GF-D8 (cell line): ENCODE data around the gene NINJ1.

Experiments
- DNase-seq: peaks from one replicate; lab custom pipeline; 2025; lab: John Stamatoyannopoulos, UW

NINJ1 gene

DNA sequence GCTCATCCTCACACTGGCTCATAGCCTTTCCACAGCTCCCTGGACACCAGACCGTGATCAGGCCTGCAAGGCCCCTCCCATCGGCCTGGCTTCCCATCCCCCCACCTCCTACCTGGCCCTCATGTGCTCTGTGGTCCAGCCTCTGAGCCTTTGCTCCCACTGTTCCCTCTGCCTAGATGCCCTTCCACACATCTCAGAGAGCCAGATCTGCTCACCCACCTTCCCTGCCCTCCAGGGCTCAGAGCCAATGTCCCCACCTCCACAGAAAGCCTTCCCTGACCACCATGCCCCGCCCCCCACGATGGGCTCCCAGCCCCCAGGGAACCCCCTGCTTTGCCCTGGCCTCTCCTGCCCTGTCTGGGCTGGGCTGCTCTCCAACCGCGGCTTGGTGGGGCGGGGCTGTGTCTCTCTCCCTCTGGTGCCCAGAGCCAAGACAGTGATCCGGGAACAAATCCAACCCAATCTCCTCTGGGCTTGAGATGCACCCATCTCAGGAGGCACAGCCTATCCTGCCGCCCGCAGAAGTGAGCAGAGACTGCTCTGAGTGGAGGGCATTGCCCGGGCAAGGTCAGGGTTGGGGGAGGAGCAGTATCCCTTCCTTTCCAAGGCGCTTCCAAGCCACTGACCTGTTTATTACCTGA, 1.6 kb downstream of the NINJ1 start:
- DNase-seq: no peak

DNA sequence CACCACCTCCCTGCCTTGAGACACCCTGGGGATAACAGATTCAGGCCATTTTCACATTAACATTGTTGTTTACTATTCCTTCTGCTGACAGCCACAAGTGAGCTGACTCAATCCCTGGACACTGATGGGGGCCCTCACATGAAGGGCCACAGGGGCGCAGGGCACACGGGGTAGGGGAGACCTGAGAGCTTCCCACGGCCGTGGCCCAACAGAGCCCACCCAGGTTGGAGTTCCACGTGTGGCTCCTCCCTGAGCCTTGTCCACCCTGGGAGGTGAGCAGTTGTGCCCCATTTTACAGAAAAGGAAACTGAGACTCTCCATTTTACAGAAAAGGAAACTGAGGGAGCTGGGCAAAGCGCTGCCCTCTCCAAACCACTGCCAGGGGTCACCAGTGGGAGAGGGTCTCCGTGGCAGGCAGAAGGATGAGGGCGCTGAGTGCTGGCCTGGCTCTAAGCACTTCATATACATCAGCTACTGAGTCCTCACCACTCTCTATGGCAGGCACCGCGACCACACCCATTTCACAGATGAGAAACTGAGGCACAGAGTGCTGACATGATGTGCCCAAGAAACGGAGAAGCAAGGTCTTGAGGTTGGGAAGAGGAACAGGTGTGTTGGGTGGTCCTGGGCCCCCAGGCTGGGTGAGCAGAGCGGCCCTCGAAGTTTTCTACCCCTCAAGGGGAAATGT, 2.3 kb downstream of the NINJ1 start:
- DNase-seq: no peak

DNA sequence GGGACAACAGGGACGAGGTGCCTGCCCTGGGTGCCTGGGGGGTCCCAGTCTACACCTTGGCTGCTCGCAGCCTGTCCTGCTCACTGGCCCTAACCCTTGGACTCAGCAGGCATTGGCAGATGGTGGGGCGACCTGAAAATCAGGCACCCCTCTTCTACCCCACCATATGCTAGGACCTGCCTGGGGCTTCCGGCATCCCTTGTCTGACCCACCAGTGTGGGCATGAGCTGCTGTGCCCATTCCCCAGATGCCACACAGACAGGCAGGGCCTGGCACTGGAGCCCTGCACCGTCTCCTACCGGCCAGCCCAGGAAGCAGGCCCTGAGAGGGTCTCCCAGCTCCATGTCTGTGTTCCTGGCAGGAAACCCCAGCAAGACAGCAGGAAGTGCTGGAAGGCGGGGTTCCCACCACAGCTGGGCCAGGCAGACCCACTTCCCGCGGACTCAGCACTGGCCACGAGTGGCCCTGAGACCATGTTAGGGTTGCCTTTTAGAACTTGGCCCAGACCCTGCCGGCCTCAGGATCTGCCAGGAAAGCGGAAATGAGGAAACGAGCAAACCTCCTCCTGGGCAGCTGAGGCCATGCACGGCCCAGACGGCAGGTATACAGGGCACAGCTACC, 3.1 kb downstream of the NINJ1 start:
- DNase-seq: no peak

DNA sequence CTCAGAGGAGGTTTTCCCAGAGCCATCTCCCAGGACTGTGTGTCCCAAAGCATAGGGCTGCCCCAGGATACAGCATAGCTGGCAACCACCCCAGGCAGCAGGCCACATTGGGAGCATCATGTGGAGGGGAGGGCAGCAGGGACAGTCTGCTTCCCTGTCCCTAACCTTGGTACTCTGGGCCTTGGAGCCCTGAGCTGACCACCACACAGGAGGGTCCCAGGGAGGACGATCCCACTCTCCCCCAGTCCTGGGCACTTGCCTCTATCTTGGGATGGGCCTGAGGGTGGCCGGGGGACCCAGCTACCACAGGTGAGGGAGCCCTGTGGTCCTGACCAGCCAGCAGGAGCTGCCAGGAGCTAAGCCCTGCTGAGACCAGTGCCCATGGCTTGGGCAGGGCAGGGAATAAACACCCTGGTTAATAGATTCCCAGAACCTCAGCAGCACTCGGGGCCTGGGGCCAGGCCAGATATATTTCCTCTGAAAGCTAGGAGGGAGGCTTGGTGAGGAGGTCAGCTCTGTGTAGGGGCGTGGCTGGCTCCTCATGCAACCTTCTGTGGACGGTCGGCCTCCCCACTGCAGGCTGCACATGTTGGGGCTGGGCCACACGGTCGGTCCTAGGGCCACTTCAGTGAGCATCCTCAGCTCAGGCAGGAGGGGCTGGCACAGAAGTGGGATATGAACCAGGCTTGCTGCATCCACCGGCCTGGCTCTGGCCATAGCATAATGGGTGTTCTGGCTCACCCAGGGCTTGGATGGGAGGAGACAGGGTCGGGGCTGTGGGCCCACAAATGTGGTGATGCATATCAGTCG, 4.2 kb downstream of the NINJ1 start:
- DNase-seq: no peak

DNA sequence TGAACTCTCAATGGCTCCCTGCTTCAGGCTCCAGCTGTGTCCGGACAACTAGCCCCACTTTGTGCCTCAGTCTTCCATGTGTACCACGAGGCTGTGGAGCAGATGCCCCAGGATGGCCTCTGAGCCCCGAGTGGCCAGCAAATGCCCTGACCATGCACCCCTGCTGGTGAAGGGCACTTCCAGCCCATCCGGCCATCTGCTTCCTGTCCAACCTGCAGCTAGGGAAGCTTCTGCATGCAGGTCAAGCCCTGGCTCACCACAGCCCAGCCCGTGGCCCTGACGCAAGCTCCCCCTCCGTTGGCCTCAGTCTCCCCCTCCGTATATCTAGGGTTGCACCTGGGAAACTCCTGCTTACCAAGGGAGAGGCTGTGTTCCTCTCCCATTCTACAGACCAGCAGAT, 4.8 kb downstream of the NINJ1 start:
- DNase-seq: no peak

DNA sequence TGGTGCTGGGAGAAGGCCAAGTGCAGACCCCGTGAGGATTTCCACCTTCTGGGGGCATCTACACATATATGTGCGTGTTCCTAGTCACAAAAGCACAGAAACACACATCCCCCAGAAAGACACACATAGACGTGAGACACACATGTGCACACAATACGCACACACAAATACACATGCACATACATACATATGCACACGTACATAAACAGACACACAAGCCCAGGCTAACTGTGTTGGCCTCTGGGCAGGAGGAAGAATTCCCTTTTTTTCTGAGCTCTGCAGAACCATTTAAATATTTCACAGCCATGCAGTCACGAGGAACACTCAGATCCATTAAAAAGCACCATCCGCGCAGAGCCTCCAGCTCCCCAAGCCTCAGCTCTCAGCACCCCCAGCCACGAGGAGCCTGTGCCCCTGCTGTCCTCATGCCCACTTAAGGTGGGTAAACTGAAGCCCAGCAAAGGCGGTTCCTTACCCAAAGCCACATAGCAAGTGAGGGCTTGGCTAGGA, 5.3 kb downstream of the NINJ1 start:
- DNase-seq: no peak

DNA sequence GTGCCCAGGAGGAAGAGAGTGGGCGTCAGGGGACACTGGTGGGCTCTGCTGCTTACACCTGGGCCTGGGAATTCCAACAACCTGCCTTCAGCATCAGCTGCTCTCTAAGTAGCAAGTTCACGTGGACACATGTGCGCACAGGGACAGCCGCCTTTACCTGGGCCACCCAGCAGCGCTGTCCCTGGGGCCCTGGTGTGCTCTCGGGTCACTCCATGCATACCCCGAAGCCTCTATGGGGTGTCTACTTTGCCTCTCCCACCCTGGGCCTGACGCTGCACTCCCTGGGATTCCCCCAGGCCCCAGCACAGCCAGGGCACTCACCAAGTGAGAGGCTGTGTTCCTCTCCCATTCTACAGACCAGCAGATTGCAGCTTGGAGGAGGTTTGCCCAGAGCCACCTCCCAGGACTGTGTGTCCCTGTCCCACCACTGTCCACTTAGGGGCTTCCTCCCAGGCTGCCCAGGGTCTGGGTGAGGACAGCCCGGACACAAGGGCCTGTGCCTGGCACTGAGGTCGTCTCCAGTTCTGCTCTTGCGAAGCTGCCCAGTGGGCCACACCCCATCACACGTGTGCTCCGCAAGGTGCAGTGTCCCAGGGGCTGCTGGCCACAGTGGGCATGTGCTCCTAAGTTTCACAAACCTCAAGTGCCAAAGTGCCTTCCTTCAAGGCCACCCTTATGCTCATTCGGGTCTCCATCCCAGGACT, 5.9 kb downstream of the NINJ1 start:
- no peak for DNase-seq

DNA sequence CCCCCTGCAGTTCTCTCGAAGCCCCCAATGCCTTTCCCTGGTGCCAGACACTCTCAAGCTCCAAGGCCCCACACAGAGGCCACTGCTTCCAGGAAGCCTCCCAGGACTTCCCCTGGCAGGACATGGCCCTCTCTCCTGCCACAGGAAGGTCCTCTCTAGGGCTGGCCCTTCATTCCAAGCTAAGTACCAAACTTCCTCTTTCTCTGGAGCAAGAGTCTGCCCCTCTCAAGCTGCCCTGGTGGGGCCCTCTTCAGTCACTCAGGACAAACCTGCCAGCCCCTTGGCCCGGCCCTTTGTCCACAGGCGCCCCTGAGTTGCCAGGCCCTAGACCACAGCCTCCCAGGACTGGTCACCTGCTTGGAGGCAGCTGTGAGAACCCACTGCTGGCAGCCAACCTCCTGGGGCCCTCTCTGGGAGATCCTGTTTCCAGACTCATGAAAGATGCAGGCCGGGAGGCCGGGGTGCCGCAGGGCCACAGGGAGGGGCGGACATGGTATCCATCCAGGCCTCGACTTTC, 6.6 kb downstream of the NINJ1 start:
- no peak for DNase-seq

DNA sequence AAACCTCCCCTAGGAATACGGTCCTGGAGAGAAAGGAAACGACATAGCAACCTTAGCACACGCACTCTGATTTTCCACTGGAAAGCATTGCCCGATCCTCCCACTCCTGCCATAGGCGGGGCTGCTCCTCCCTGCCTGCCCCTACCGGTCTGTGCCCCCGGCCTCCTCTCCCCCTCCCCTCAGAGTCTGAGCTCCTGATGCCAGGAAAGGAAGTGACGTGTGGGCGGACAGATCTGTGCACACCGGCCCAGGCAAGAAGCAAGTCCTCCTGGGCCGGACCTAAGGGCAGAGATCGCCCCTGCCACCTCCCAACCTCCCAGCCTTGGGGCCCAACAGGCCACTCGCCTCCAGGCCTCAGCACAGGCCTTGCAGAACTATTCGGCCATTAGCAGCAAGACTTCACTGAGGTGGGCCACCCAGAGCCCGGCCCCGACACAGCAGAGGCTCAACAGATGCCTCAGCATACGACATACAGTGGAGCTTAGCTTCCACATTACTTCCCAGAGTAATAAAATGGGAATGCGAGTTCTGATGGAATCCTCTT, 7.2 kb downstream of the NINJ1 start:
- DNase-seq: no peak

DNA sequence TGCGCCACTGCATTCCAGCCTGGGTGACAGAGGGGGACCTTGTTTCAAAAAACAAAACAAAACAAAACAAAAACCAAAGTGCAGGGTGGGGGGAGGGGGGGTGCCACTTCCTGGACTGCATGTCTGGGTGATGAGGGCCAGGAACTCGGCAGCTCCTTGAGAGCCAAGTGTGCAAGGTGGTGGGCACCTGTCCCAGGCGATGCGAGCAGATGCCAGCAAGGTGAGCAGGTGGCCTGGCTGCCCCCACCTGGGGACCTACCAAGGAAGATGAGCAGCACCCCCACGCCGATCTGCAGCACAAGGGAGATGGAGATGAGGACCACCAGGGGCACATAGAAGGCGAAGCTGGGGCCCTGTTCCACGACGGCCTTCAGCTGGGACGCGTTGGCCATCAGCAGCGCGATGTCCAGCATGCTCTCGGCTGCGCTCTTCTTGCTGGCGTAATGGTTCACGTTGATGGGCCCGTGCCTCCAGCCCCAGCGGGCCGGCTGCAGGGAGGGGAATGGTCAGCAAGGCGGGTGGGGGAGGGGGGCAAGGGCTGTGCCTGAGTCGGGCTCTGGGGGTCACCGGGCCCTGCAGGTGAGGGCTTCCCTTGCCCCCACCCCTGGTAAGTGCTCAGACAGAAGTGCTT, 7.8 kb downstream of the NINJ1 start:
- DNase-seq: no peak

DNA sequence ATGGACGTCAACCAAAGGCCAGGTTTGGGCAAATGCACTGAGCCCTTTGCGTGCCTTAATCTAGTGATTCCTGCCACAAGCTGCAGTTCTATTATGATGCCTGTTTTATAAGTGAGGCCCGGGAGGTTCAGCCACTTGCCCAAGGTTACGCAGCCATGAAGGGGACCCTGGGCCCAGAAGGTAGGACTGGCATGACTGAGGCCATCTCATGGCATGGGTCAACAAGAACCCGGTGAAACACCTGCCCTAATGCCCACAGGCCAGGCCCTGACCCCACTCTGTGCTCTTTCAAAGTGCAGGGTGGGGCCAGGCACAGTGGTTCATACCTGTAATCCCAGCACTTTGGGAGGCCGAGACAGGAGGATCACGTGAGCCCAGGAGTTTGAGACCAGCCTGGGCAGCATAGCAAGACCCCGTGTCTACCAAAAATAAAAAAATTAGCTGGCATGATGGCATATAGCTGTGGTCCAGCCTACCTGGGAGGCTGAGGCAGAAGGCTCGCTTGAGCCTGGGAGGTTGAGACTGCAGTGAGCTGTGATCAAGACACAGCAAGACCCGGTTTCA, 8.6 kb downstream of the NINJ1 start:
- DNase-seq: no peak

DNA sequence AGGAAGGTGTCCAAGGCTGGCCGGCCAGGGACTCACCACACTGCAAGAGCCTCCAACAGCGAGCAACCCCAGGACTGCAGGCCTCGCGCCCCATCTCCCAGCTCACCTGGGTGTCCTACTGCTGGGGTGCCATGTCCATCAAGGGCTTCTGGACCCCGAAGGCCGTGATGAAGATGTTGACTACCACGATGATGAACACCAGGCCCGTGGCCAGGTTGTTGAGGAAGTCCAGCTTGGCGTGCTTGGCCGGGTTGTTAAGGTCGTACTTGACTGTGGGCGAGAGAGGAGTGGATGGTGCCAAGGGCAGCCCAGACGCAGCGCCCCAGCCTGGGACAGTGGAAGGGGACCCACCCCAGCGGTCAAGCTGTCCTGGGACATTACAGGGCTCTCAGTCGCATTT, 9.3 kb downstream of the NINJ1 start:
- DNase-seq: no peak

DNA sequence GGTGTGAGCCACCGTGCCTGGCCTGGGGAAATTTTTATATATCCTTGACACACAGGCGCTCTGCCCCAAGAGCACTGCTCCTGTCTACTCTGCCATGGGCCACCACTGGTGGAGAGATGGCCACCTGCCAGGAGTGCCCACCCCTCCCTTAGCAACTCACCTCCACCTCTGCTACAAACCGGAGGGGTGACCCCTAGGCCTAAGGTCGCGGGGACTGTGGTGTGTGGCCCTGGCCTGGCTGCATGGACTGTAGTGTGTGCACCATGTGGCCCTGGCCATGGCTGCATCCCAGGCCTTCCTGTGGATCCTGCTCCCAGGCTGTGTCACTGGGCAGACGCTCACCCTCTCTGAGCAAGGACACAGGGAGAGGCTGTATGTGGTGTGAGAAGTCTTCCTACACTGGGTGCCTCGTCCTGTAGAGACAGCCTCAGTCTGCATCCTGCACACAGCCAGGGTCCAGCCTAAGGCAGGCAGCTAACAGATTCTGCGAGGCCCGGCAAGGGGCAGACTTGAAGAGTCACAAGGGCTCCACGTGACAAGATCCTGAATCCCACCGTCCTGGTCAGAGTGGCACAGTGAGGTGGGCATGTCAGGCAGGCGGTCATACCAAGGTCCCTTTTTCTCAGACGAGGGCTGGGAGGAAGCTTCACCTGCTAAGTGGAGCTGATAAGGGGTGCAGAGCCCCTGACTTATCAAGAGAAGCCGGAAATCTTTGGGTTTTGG, 10.3 kb downstream of the NINJ1 start:
- DNase-seq: no peak

DNA sequence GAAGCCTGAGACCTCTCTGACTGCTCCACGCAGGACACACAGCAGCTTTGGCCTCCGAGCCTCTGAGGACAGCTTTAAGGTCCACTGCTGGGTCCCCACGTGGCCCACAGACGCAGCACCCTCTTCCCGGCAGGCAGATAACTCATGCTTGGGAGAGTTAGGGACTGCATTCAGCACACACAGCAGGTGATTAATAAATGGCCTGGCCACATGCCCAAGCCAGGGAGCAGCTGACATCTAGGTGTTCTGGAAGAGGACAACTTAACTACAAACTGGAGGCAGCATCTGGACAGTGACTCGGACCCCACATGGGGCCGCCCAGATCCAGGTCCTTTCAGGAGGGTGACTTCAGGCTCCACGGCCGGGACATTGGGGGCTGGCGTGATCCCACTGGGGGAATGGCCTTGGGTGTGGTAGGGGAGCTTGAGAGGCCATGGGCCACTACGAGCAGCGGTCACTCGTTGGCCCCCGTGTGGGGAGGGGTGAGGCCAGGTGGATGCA, 11.3 kb downstream of the NINJ1 start:
- DNase-seq: no peak

DNA sequence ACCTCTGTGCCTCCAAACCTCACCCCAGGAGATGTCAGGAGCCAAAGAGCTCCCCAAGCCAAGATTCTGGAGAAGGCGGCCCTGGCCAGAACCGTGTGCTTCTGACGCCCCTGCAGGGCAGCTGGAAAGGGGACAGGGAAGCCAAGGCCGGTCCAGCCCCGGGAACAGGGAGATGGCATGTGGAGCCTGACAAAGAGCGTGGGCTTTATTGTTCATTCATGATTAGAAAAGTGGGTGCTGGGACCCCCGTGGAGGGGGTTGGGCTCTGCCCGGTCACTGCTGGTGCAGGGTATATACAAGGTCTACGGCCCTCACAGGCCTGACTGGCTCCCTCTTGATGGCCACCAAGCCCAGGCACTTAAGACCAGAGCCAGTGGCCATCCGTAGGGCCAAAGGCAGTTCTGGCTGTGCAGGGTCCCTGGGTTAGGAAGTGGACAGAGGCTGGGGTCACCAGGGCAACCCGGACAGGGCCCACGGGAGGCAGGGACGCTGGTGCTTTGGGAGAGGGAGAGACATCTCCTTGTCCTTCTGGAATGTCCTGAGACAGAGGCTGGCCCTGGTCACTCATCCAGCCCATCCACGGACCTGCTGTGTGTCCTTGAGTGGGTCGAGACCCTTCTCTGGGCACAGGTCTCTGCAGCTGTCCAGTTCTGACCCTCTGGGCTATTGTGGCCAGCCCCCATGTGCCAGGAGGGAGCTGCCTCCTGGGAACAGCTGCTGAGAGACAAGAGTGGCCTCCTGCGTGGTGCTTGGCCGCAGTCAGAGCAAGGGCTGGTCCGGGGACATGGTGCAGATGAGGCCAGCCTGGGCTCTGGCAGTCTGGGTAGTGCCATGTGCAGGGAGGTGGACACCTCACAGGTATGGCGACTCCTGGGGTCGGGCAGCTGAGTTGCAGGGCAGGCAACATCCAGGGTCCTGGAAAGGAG, 12.5 kb downstream of the NINJ1 start:
- DNase-seq: no peak

DNA sequence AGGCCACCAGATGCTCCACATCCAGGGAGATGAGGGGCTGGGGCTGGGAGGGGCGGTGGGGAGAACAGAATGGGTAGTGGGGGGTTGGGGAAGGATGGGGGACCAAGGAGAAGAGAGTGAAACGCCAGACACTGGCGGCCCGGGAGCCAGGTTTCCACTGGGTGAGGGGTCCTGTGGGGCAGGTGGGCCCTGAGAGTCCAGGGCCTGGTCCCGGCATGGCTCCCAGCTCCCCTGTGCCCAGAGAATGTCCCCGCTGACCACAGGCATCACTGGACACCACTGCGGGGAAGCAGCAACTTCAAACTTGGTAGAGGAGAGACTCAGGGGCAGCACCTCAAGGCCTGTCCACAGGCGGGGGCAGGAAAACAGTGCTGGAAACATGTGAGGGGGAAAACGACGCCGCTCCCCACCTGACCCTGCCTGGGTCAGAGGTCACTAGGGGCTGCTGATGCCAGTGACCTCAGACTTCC, 13.2 kb downstream of the NINJ1 start:
- no peak for DNase-seq

DNA sequence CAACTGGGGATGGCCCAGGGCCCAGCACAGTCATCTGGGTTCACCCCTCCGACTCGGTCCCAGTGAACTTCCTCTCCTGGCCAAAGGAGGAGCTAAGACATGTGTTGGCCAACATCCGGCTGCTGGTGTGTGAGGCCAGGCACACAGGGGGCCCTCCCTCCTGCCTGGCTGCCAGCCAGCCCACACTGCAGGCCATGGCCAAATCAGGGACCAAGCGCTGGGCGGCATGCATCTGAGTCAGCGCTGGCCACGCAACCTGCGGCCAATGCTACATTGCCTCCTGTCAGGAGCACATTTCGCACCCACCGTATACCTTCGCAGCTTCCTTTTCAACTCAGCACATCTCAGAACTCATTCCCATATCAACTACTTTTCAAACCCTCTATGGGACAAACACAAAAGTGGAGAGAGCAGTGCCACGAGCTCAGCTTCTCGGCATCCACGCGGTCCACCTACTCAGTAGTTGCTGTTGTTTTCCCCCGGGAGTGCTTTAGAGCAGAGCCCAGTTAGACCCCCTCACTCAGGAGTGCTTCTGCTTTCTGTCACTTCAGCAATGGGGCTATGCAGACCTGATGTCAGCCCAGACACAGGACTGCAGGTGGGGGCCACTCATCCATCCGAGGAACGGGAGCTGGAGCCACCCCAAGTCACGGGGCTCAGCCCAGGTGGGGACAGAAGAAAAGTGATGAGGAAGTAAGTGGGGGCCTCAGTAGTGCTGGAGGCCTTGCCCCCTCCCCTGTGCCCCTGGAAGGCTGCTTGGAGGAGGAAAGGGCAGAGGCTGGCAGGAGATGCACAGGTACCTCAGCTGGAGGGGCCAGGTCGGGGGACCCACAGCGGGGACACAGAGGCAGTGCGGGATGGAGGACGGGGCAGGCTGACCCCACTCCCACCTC, 13.9 kb downstream of the NINJ1 start:
- peak; percentile 89 for DNase-seq

DNA sequence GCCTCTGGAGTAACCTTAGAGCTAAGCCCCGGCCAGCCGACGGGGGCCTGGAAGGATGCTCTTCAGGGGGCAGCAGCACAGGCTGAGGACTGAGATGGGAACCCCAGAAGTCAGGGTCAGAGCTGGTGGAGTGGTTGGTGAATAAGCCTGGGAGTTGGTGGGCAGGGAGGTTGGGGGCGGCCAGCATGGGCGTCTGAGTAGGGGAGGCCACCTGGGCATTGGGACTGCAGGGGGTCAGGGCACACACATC, 14.4 kb downstream of the NINJ1 start:
- DNase-seq: no peak
